Kidney tubule cell (primary cell): Measurements from ENCODE around the gene ZSWIM4.

Experiments
- DNase-seq: peaks from one replicate; pipeline ENCODE4 v3.0.0-alpha.2; 2018; ENCODE audit warnings: low spot score

The ZSWIM4 gene

DNA sequence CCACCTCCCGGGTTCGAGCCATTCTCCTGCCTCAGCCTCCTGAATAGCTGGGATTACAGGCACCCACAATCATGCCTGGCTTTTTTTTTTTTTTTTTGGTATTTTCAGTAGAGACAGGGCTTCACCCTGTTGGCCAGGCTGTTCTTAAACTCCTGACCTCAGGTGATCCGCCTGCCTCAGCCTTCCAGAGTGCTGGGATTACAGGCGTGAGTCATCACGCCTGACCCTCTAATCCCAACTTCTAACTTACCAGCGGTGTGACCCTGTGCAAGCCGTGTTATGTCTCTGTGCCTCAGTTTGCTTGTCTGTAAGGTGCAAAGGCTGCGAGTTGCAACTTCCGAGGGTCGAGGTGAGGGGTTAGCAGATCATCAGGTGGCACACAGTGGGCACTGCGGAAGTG lies 17.3 kb downstream of the ZSWIM4 start:
- DNase-seq, result no peak

- DNase-seq, result no peak
Measured at GRCh38 chr19:13813147-13813546, 17.9 kb downstream of the ZSWIM4 start.

- DNase-seq, result no peak
Measured at GRCh38 chr19:13814550-13814949, 19.3 kb downstream of the ZSWIM4 start.

- DNase-seq, result no peak
Measured at GRCh38 chr19:13817018-13817614, 21.9 kb downstream of the ZSWIM4 start.

DNA sequence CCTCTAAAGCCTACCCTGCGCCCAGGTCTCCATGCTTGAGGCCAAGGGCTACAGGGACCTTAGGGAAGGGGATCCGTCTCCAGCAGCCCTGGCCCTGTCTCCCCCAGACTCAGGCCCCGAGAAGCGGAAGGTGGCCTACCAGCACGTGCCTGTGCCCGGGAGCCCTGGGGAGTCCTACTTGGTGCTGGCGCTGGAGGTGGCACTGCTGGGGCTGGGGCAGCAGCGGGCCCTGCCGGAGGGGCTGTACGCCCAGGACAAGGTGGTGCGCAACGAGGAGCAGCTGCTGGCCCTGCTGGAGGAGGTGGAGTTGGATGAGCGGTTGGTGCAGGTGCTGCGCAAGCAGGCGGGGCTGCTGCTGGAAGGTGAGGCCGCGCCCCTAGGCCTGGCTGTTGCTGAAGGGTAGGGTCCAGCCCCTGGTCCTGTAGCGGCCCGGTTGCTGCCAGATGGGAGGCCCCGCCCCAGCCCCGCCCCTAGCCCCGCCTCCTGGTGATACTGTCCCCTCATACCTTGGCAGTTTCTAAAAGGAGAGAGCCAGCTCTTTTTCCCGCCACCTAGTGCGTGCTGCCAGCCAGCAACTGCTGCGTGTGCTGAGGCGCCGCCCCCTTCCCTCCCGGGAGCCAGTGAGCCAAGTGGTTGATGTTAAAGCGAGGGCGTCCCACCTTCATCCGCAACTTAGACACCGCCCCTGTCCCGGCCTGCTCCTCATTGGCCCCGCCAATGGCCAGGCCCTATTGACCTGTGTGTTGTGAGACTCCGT lies 22.6 kb downstream of the ZSWIM4 start:
- DNase-seq, result no peak

DNA sequence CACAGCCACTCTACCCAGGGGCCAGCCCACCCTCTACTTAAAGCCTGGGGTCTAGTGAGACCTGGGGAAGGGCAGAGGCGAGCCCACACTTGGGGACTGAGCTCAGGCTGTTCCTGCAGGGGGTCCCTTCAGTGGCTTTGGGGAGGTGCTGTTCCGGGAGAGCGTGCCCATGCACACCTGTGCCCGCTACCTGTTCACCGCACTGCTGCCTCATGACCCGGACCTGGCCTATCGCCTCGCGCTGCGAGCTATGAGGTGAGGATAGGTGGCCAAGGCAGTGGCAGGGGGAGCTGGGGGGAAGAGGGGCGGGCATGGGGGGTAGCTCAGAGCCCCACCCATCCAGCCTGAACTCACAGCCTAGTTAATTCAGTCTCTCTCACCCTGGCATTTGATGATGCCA lies 24.0 kb downstream of the ZSWIM4 start:
- no peak for DNase-seq

- no peak for DNase-seq
Measured at GRCh38 chr19:13821292-13821691, 26.0 kb downstream of the ZSWIM4 start.

GRCh38 chr19:13823256-13823655 lies 28.0 kb downstream of the ZSWIM4 start:
- no peak for DNase-seq

GRCh38 chr19:13823901-13824300 lies 28.7 kb downstream of the ZSWIM4 start:
- no peak for DNase-seq

- no peak for DNase-seq
Measured at GRCh38 chr19:13824703-13825102, 29.5 kb downstream of the ZSWIM4 start.

GRCh38 chr19:13825489-13826441 lies 30.5 kb downstream of the ZSWIM4 start:
- no peak for DNase-seq

DNA sequence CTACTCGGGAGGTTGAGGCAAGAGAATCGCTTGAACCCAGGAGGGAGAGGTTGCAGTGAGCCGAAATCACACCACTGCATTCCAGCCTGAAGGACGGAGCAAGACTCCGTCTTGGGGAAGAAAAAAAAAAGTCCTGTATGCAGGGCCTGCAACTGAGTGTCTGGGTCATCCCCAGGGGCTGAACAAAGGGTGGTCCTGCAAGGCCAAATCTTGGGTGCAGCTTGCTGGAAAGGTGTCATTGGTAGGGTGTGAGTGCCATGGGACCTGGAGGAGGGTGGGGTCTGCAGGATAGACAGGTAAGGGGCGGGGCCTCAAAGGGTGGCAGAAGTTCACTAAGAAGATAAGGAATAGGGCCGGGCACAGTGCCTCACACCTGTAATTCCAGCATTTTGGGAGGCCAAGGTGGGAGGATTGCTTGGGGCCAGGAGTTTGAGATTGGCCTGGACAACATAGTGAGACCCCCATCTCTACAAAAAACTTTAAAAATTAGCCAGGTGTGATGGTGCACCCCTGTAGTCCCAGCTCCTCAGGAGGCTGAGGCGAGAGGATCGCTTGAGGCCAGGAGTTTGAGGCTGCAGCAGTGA lies 31.5 kb downstream of the ZSWIM4 start:
- no peak for DNase-seq

- DNase-seq, result no peak
Measured at GRCh38 chr19:13827656-13828055, 32.4 kb downstream of the ZSWIM4 start.

GRCh38 chr19:13830114-13830740 lies 35.0 kb downstream of the ZSWIM4 start:
- DNase-seq, result no peak

DNA sequence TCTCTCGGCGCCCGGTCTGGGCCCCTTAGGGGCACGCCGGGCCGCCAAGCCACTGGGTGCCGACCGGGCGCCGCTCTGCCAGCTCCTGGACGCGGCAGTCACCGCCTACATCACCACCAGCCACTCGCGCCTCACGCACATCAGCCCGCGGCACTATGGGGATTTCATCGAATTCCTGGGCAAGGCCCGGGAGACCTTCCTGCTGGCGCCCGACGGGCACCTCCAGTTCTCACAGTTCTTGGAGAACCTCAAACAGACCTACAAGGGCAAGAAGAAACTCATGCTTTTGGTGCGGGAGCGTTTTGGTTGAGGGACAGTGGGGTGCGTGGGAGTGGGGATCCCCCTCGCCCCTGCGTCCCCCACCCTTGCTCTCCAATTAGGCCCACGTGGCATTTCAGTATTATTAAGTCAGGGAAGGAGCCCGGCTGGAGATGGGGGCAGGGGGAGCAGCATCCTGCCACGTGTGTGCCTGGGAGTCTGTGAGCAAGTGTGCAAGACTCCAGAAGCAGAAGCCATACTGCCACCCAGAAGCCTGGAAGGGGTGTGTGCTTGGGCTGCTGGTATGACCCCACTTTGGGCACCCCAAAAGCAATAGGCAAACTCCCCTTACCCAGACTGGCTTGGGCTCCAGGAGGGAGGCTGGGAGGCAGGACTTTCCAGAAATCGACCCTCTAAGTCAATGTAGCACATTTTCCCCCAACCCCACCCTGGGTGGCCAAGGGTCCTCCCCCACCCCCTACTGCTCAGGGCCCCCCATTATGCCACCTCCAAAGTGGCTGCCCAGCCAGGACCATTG lies 35.7 kb downstream of the ZSWIM4 start:
- DNase-seq, result no peak

- no peak for DNase-seq
Measured at GRCh38 chr19:13831537-13832467, 36.6 kb downstream of the ZSWIM4 start.

GRCh38 chr19:13833330-13834243 lies 38.3 kb downstream of the ZSWIM4 start:
- peak; percentile 92 for DNase-seq

DNA sequence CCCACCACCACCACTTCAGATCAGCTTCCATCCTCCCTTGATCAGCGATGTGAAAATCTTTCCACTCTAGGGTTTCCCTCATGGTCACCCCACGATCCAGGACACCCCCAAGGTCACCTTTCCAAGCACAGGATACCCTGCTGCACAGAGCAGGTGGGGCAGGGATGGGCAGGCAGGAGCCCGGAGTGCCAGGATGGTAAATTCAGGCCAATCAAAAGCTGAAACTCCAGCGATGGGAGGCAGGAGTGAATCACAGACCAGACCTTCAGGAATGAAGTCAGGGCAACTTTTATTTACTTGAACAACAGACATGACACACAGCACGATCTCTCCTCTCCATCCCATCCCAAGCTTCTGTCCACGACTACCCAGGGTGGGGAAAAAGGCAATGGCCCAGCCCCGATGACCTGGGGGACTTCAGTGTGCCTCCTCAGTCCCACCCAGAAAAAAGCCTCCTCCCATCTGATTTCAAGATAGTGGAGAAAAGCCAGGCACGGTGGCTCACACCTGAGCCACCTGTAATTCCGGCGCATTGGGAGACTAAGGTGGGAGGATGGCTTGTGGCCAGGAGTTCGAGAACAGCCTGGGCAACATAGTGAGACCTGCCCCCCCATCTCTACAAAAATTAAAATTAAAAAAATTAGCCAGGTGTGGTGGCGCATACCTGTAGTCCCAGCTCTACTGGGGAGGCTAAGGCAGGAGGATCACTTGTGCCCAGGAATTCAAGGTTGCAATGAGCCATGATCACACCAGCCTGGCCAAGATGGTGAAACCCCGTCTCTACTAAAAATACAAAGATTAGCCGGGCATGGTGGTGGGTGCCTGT lies 39.2 kb downstream of the ZSWIM4 start:
- peak; percentile 74 for DNase-seq
